Endometrial microvascular endothelial cells (primary cell): Measurements from ENCODE around the gene HIBCH. TPM values are rescaled to one million over a fixed set of nuclear protein-coding genes. Genes with fewer than 3 reads are reported as not detected.
"Not testable (repeated sequence)": the region's sequence is repeated elsewhere in the genome, so short reads cannot be mapped to it uniquely, and the experiment has no call there.

Source experiments
- in situ Hi-C: cut with HindIII; loops from 2 replicates; pipeline ENCODE4 v1.10.0; 2017; ENCODE audit warnings: low sequenced_read_pairs, low pct_unique_long_range_greater_than_20kb; ENCODE audit errors: inconsistent ontology term
- total RNA-seq: library from RNA; depleted of rRNA; stranded (reverse); fragments of >200 nt; gene quantifications from one replicate; pipeline ENCODE4 v1.2.3, GENCODE V29; 2015; ENCODE audit errors: inconsistent ontology term

HIBCH gene
- total RNA-seq, 1 donor from 2014 or later, result 18.1 TPM

DNA sequence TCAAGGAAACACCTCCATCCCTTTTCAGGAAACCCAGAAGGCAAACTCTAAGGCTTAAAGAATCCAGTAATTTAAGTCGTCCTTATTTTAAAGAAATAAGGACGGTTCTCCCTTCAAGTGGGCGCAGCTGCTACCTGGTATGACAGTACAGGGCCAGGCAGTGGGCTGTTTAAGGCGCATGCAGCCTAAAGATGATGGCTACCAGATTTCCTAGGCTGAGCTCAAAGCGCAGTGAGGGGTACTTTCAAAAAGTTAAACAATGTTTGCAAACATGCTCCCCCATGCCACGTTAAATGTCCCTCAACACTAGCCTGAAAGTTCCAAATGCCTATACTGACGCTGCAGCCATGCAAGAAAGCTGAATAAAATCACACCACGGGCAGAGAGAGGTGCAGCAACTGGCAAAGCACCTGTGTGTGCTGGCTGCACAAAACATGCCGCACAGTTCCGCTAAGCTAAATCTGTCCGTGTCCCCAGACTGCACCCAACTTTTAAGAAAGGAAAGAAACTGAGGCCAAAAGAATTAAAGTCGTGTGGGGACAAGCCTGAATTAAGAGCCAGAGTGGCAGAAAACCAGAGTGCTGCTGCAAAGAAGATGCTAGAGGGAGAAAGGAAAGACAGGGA is 583 bp downstream of the HIBCH start:
- in situ Hi-C loops, result no loop called here

- in situ Hi-C loops, result no loop called here
These were observed 1.1 kb downstream of the HIBCH start for GRCh38 chr2:190318514-190318913.

DNA sequence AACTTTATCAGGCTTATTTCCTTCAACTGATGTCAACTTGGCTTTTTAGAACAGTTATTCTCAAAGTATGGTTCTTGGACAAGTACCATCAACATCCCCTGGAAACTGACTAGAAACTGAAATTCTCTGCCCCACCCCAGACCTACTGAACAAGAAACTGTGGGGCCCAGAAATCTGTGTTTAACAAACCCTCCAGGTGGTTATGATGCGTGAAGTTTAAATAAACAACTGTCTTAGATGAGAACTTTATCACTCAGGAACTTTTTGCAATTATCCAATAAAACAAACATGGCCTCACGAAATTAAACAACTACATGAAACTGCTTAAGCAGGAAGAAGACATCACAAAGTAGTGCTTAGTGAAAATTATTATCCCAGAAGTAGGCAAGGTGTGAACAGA is 4.4 kb downstream of the HIBCH start:
- in situ Hi-C loops, result no loop called here

GRCh38 chr2:190313880-190314279 is 5.7 kb downstream of the HIBCH start:
- in situ Hi-C loops, result no loop called here

- in situ Hi-C loops, result not testable (repeated sequence)
These were observed 7.0 kb downstream of the HIBCH start for GRCh38 chr2:190312635-190313025.

DNA sequence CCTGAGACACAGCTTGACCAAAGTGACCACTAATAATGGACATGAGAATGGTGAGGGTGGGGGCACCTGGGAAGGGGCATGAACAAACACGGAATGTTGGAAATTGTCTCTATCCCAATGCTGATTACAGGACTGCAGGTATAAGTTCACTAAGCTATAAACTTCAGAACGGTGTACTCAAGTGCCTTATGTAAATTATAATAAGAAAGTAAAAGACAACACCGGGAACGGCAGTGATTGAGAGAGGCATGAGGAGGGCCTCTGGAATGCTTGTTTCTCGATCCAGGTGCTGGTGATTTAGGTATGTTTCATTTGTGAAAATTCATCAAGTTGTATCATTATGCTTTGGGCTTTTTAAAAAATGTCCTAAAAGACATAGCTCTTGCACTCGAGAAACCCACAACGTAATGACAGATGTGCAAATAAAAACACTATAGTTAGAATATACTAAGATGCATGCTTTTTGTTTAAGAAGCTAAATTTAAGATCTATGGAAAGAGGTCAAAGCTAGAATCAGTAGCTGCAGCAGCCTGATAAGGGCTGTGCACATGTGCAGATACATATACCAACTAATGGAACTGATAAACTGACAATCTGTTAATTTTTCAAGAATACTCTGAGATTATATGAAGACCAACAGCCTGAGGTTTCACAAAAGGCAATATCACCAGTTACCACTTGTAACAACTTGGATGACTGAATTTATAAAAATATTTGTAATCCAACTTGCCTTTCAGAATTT is 7.6 kb downstream of the HIBCH start:
- in situ Hi-C loops, result no loop called here

DNA sequence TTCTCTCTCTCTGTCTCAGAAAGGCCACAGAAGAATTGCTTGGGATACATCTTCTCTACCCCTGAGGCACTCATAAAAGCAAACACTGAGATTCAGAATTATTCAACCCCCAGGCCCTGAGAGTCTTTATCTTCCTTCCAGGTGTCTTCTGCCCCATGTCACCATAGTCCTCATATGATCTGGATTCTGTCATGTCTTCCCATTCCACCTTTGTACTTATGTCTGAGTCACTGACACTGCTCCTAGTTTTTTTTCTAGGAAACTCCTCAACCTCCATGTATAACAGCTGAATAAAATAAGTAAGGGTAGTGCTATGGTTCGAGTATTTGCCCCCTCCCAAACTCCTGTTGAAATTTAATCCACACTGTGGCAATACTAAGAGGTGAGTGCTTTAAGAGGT is 11.6 kb downstream of the HIBCH start:
- in situ Hi-C loops, result no loop called here

GRCh38 chr2:190304404-190304803 is 15.2 kb downstream of the HIBCH start:
- in situ Hi-C loops, result no loop called here

GRCh38 chr2:190303647-190304046 is 16.0 kb downstream of the HIBCH start:
- in situ Hi-C loops, result no loop called here

- in situ Hi-C loops, result no loop called here
These were observed 17.6 kb downstream of the HIBCH start for GRCh38 chr2:190302052-190302451.

DNA sequence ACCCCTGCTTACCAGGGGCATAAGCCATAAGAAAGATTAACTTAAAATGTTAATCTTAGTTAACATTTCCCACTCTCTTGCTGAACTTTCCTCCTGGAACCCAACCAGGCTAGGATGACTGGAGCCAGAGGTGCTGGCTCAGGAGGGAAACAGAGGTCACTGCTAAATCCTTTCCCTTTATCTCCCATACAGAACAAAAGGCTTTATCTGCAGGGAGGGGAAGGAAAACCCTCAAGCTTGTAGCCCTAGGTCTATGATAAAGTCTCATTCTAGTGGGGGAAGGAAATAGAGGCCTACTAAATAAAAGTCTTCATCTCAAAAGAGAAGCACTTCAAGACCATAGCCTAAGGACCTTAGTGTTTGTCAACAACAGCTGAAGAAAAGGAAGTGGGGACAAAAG is 18.6 kb downstream of the HIBCH start:
- in situ Hi-C loops, result no loop called here

DNA sequence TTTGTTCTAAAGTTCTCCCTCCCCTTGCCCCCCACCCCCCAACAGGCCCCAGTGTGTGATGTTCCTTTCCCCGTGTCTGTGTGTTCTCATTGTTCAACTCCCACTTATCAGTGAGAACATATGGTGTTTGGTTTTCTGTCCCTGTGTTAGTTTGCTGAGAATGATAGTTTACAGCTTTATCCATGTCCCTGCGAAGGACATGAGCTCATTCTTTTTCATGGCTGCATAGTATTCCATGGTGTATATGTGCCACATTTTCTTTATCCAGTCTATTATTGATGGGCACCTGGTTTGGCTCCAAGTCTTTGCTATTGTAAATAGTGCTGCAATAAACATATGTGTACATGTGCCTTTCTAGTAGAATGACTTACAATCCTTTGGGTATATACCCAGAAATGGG is 21.7 kb downstream of the HIBCH start:
- in situ Hi-C loops, result loop anchor here (25.0 kb wide), 1 partner anchor 211 kb away; no protein-coding TSS in a partner anchor

- in situ Hi-C loops, result loop anchor here (25.0 kb wide), 1 partner anchor 196 kb away; no protein-coding TSS in a partner anchor
These were observed 35.8 kb downstream of the HIBCH start for GRCh38 chr2:190283783-190284182.

GRCh38 chr2:190280565-190281350 is 38.9 kb downstream of the HIBCH start:
- in situ Hi-C loops, result loop anchor here (25.0 kb wide), 1 partner anchor 193 kb away; no protein-coding TSS in a partner anchor

DNA sequence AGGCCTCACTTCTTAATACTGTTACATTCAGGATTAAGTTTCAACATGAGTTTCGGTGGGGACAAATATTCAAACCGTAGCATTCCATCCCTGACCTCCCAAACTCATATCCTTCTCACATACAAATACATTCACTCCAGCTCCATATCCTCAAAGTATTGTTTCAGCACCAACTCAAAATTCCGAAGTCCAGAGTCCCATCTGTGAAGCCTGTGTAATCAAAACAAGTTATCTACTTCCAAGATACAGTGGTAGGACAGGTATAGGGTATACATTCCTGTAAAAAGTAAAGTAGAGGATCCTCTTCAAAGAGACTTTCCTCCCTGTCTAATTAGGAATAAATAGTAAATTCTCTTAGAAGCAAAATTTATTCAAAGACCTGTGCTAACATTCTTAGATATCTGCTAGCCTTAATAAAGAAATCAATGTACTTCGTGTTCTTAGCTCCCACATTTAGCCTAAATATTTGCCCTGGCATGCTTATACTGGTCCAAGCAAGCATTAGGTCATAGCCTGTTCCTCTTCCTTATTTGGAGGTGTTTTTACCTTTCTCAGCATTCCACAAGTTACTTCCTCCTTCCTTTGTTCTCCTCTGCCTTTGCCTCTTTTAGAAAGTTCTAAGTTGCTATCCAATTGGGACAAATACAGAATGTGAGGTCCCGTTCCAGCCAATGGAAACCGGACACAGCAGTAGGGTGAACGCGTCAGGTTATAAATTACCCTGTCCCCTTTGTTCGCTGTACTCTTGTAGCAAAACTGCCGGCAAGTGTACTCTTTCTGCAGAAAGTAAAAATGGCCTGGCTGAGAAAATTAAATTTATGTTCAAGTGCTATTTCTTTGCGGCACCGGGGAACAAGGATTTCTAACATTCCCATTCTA is 40.1 kb downstream of the HIBCH start:
- in situ Hi-C loops, result loop anchor here (25.0 kb wide), 1 partner anchor 192 kb away; no protein-coding TSS in a partner anchor

- in situ Hi-C loops, result loop anchor here (25.0 kb wide), 1 partner anchor 190 kb away; no protein-coding TSS in a partner anchor
These were observed 42.2 kb downstream of the HIBCH start for GRCh38 chr2:190277234-190278112.

- in situ Hi-C loops, result no loop called here
These were observed 47.2 kb downstream of the HIBCH start for GRCh38 chr2:190272457-190272842.
